GM13976 (cell line): ENCODE measurements around the gene IL32.

Experiments used
- DNase-seq: peaks from one replicate; pipeline ENCODE4 v3.0.0; 2012; ENCODE audit warnings: low spot score
- CTCF ChIP-seq: IDR thresholded peaks from 2 replicates; pipeline ENCODE4 v1.5.1; 2012; ENCODE audit warnings: borderline replicate concordance, mild to moderate bottlenecking; ENCODE audit not compliant: insufficient read depth; ENCODE audit errors: extremely low read depth, missing control alignments, control extremely low read depth
- in situ Hi-C: fragments of 300-500 bp; cut with MboI; formaldehyde crosslinking; loops from one replicate; pipeline ENCODE4 v1.12.0; 2022; ENCODE audit warnings: low sequenced_read_pairs, mixed read lengths, inconsistent platforms; ENCODE audit not compliant: unreplicated experiment

Gene IL32

GRCh38 chr16:3101841-3102470 lies 36.5 kb downstream of the IL32 start:
- DNase-seq = no peak
- no peak for TF ChIP-seq CTCF
- in situ Hi-C loops = no loop called here

GRCh38 chr16:3106205-3106928 lies 40.9 kb downstream of the IL32 start:
- DNase-seq = peak; percentile 99
- TF ChIP-seq CTCF = no peak
- in situ Hi-C loops = no loop called here

GRCh38 chr16:3112058-3112880 lies 46.8 kb downstream of the IL32 start, which contains the start of gene ZNF205:
ZNF205 (plus strand) TSS chr16:3112586; CDS start chr16:3113431, 845 bp downstream.
- DNase-seq = no peak
- in situ Hi-C loops = no loop called here
- no peak for TF ChIP-seq CTCF

- in situ Hi-C loops = no loop called here
- no peak for TF ChIP-seq CTCF
- DNase-seq = no peak
Observed at GRCh38 chr16:3112881-3113574, 47.6 kb downstream of the IL32 start.

- no peak for DNase-seq
- in situ Hi-C loops = no loop called here
- no peak for TF ChIP-seq CTCF
Observed at GRCh38 chr16:3113765-3114479, 48.5 kb downstream of the IL32 start.

GRCh38 chr16:3115003-3115402 lies 49.6 kb downstream of the IL32 start:
- no peak for TF ChIP-seq CTCF
- DNase-seq = no peak
- in situ Hi-C loops = no loop called here
